DMS 273 (cell line): ENCODE measurements around the gene INTS13.
"Not testable (repeated sequence)": the region's sequence is repeated elsewhere in the genome, so short reads cannot be mapped to it uniquely, and the experiment has no call there.

ENCODE experiments used
- DNase-seq: peaks from one replicate; lab custom pipeline; 2025; ENCODE audit not compliant: unreplicated experiment; lab: John Stamatoyannopoulos, UW

Gene INTS13

DNA sequence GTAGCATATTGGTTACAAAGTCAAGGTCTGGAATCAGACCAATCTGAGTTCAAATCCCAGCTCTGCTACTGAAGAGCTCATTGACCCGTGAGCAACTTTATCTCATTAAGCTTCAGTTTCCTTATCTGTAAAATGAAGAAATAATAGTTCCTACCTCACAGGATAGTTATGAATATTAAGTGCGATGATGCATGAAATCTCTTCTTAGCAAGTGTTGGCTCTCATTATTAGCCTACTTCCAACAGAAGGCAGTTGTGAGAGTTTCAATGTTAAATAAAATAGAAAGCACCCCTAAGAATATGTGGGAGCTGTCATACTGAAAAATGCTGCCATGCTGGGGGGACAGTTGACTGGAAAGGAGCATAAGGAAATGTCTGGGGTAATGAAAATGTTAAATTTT is 65.8 kb downstream of the INTS13 start:
- no peak for DNase-seq

DNA sequence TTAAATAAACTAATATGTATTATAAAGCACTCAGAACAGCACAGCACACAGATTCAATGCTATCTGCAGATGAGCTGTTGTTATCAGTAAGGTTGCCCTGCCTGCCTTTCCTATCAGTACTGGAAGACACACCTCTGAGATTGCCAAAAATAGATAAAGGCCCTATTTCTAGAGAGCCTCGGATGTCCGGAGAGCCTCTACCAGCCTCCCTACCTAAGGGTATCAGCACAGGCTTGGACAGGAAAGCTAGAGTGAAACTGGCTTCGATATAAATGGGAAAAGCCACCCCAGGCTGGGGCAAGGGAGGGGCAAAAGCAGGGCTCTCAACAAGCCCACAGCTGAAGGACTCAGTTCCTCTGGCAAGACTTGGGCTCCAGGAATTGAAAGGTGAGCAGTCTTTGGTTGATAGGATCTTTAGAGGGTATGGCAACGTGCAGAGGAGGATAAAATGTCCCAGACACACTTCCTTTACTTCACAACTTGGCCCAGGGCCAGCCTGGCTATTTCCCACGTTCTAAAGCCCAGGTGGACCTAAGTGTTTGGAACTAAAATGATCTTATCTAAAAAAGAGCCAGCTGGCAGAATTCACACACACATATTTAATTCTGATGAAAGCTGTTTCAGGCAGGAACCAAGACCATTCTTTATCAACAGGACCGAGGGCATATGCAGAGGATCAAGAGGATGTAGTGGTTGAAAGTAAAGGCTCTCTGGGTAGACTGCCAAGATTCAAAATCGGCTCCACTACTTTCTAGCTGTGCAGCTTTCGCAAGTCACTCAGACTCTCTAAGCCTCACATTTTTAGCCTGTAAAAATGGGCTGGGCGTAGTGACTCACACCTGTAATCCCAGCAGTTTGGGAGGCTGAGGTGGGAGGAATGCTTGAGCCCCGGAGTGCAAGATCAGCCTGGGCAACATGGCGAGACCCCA is 67.0 kb downstream of the INTS13 start:
- DNase-seq: peak; percentile 94

DNA sequence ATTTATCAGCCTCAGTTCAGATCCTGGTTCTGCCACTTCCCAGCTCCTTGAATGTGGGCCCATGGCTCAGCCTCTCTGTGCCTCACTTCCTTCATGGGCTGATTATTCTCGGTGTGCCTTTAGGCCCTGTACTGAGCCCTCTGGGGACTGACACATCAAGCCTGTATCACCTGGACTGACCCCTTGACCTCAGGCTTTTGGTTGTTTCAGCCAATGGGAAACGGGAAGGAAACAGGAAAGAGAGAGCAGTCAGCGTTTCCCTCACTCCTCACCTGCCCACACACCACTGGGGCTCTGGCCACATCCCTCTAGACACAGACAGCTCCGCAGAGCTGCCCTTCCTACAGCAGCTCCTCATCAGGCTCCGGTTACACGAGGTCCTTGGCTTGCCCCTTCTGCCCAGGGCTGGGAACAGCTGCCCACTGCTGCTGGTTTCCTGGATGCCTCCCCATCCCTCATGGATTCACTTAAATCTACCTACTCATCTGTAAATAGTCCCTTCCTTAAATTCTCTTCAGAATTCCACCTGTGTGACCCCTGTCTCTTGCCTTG is 67.8 kb downstream of the INTS13 start:
- peak; percentile 58 for DNase-seq

DNA sequence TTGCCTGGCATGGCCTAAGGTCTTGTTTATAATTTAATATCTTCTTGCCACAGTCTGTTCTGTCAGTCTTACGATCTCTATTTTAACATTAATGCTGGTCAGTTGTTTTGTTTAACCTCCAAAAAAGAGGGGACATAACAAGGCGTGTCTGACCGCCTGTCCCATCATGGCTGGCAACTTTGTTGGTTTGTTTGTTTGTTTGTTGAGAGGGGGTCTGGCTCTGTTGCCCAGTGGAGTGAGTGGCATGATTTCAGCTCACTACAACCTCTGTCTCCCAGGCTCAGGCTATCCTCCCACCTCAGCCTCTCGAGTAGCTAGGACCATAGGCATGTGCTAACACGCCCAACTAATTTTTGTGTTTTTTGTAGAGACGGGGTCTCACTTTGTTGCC is 68.7 kb downstream of the INTS13 start:
- DNase-seq: no peak

DNA sequence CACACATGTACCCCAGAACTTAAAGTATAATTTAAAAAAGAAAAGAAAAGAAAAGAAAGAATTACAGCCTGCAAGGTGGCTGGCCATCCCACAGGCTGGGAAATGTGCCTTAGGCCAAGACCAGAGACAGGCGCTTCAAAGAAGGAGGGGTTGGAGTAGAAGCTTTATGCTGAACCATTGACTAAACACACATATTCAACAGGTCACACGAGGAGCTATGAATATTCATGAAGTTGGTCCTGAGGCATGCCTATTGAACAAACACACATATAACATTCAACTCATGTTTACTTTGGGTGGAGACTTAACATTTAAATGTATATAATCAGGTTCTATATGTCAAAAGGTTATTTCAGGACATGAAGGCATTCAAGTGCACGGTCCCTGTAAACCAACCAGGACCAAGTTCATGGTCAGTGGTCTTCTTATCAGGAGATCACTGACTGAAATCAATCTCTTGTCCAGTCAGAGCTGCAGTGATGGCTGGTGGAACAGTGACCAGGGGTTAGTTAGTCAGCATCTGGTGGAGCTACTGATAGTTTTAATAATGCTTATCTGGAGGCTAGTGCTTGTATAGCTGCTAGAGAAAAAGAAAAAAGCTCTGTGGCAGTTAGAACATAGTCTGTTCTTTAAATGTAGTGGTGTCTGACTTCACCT is 69.2 kb downstream of the INTS13 start:
- peak; percentile 14 for DNase-seq

DNA sequence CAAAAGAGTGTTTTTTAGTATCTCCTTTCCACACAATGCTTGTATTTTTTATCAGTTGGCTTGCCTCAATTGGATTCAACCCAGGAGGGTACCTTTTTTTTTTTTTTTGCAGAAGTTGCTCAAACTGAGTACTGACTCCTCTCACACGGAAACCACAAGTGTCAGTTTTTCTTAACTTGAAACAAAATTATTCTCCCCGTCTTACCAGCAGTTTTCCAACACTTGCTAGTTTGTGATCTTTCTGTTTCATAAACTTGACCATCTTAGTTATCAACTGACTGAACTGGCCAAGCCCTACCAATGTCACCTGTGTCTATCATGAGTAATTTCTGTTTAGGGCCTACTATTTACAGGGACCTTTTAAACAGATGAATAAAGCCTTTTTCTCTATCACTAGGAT is 70.7 kb downstream of the INTS13 start:
- no peak for DNase-seq

DNA sequence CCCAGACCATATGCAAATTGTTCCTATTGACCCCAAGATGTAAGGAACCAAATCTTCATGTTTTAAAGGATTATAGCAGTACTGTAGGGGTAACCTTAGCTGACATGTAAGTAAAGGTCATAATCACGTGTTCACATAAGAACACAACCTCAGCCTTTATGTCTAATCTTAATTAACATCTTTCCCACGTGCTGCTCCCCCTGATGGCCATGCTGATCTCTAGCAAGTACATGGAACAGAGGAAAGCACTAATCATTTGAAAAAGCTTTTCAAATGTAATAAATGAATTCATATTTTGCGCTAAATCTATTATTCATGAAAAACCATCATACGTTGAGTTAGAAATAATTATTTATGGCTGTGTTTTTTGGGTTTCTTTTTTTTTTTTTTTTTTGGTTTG is 74.3 kb downstream of the INTS13 start:
- peak; percentile 23 for DNase-seq

DNA sequence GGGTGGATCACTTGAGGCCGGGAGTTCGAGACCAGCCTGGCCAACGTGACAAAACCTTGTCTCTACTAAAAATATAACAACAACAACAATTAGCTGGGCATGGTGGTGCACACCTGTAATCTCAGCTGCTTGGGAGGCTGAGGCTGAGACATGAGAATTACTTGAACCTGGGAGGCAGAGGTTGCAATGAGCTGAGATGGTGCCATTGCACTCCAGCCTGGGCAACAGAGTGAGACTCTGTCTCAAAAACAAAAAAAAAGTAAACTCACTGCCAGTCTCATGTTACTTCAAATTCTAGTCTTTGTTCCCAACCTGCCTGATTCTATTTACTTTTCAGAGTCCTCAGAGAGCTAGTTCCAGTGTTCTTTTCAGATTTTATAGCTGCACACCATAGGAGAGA is 75.0 kb downstream of the INTS13 start:
- not testable (repeated sequence) for DNase-seq

DNA sequence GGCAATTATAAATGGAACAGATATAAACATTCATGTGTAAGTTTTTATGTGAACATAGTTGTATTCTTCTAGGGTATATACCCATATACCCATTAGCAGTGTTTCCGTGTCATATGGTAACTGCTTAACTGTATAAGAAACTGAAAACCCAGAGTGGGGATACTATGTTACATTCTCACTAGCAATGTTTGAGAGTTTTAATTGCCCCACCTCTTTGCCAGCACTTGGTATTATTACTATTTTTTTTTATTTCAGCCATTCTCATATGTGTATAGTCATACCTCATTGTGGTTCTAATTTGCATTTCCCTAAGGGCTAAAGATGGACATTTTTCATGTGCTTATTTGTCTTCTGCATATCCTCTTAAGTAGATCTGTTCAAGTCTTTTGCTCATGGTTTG is 76.1 kb downstream of the INTS13 start:
- no peak for DNase-seq

DNA sequence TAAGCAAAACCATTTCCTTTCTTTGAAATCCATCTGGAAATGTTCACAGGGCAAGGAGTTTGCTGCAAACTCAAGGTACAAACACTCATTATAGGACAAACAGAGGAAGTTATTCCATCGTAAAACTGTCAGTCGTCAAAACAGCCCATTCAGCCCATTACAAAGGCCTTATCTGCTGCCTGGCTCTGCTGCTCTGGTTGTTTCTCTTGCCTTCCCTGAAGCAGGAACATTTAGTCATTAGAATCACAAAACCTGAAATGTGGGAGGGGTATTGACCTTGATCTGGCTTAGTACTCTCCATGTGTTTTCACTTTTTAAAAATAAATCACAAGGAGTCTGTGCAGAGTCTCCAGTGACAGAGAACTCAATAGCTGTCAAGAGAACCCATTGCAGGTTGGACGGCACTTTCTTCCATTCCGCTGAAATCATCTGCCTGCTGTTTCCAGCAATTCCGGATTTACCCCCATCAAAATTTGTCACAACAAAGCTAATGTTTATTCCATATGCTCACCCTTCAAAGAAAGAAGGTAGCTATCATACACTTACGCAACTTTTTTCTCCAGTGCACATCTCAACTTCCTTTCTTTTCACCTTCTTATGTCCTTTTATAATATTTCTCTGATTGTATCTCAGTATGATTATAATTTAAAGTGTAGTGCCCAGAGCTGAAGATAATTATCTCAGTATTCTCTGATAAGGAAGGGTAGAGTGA is 80.2 kb downstream of the INTS13 start:
- no peak for DNase-seq

DNA sequence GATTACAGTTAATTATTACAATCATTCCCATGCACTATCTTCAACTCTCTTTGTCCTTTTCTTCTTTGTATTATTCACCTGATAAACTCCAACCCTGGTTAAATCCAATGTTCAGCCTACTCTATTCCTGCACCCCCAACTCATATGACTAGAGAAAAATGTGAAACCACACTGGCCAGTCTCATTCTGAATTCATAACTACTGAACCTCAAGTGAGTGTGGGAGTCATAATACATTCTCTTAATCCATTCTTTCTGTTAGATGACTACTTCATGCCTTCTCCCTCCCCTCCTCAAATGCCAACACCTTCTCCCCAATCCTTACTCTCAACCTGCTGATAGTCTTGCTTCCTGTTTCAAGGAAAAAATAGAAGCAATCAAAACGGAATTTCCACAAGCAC is 82.4 kb downstream of the INTS13 start:
- DNase-seq: no peak
